HepG2 (cell line): ENCODE measurements around the gene PEX11B. TPM values are rescaled to one million over a fixed set of nuclear protein-coding genes. Genes with fewer than 3 reads are reported as not detected.

Experiments used
- SALL2 ChIP-seq: sonication (generic); formaldehyde crosslinking; IDR thresholded peaks from 2 replicates; pipeline ENCODE4 v1.8.1; 2023; ENCODE audit warnings: mild to moderate bottlenecking, missing genetic modification reagents, inconsistent platforms
- SIN3B ChIP-seq: fragments of 150-350 bp; IDR thresholded peaks from 2 replicates; pipeline ENCODE4 v1.6.1; 2014; ENCODE audit warnings: low read length
- SUZ12 ChIP-seq: fragments of 150-350 bp; IDR thresholded peaks from 2 replicates; pipeline ENCODE4 v1.6.1; 2014; ENCODE audit warnings: low read depth, low read length
- YEATS4 ChIP-seq: sonication (generic); formaldehyde crosslinking; IDR thresholded peaks from 2 replicates; pipeline ENCODE4 v1.4.0; 2020; ENCODE audit warnings: missing genetic modification reagents, borderline replicate concordance
- ZFYVE20 ChIP-seq: sonication (generic); formaldehyde crosslinking; IDR thresholded peaks from 2 replicates; pipeline ENCODE4 v1.8.0; 2023; ENCODE audit warnings: low read depth, mild to moderate bottlenecking, moderate library complexity, missing genetic modification reagents, borderline replicate concordance
- ZNF337 ChIP-seq: sonication (generic); formaldehyde crosslinking; IDR thresholded peaks from 2 replicates; pipeline ENCODE4 v1.5.1; 2020; ENCODE audit warnings: missing genetic modification reagents, low read depth, mild to moderate bottlenecking, borderline replicate concordance
- ZNF770 ChIP-seq: sonication (generic); formaldehyde crosslinking; IDR thresholded peaks from 2 replicates; pipeline ENCODE4 v1.5.0; 2020; ENCODE audit warnings: mild to moderate bottlenecking, missing genetic modification reagents
- ZZZ3 ChIP-seq: sonication (generic); formaldehyde crosslinking; IDR thresholded peaks from 2 replicates; pipeline ENCODE4 v1.4.0; 2020; ENCODE audit warnings: missing genetic modification reagents, mild to moderate bottlenecking, borderline replicate concordance
- polyA plus RNA-seq, 8 experiments: library from polyadenylated mRNA; depleted of rRNA in 3 of 8; stranded (reverse) in 7 of 8; unstranded in 1 of 8; fragments of >200 nt; fragmentation: Illumina TruSeq in 4 of 8; extraction: Trizol in 4 of 8; gene quantifications; 2 replicates each; pipeline versions ENCODE4 v1.2.1 to v1.2.3, GENCODE V29; 2011 to 2016; ENCODE audit warnings: low read depth in 4 of 8, missing spikeins in 1 of 8, mixed read lengths in 1 of 8; ENCODE audit not compliant: insufficient read depth in 1 of 8
- total RNA-seq, 5 experiments: library from RNA; depleted of rRNA; stranded (reverse); fragments of >200 nt; fragmentation: Illumina TruSeq; extraction: Trizol; gene quantifications; 2 replicates each; pipeline ENCODE4 v1.2.3, GENCODE V29; 2016; ENCODE audit warnings: low read depth in 1 of 5
- TF ChIP-seq, protein P1 (sequence below): IDR thresholded peaks from 2 replicates; pipeline ENCODE4 v1.6.1; 2016; ENCODE audit warnings: missing compliant biosample characterization, missing genetic modification reagents, borderline replicate concordance
- TF ChIP-seq, protein P2 (sequence below), 2 experiments: fragments of 450-650 bp in 1 of 2; sonication (generic) in 1 of 2; formaldehyde crosslinking in 1 of 2; IDR thresholded peaks; 2 replicates each; pipeline versions ENCODE4 v1.6.1 to v1.8.0; 2016 to 2022; ENCODE audit warnings: antibody characterized with exemption in 1 of 2, mild to moderate bottlenecking in 1 of 2, missing genetic modification reagents in 1 of 2
- TF ChIP-seq, protein P3 (sequence below): sonication (generic); formaldehyde crosslinking; IDR thresholded peaks from 2 replicates; pipeline ENCODE4 v1.4.0; 2020; ENCODE audit warnings: missing genetic modification reagents, borderline replicate concordance

The PEX11B gene
- total and polyA plus RNA-seq, 2 of the 13 experiments (the other 11 are each of a cell fraction or from before 2014, with no cell fraction given): 21.6 to 48.4 TPM

GRCh38 chr1:145927063-145927886 is 8.8 kb upstream of the PEX11B start, which contains the start of gene RBM8A (continued):
- TF ChIP-seq ZNF337 (no peak), ZNF770 (CRISPR knock-in tag) (no peak), SALL2 (CRISPR knock-in tag) (no peak), SUZ12 (no peak), YEATS4 (CRISPR knock-in tag) (peak; percentile 85), ZZZ3 (CRISPR knock-in tag) (no peak; the same call in 1 of the 2 replicates), ZFYVE20 (CRISPR knock-in tag) (no peak), SIN3B (peak; percentile 70)
- TF ChIP-seq, protein P1, sequence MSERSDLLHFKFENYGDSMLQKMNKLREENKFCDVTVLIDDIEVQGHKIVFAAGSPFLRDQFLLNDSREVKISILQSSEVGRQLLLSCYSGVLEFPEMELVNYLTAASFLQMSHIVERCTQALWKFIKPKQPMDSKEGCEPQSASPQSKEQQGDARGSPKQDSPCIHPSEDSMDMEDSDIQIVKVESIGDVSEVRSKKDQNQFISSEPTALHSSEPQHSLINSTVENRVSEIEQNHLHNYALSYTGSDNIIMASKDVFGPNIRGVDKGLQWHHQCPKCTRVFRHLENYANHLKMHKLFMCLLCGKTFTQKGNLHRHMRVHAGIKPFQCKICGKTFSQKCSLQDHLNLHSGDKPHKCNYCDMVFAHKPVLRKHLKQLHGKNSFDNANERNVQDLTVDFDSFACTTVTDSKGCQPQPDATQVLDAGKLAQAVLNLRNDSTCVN (CRISPR knock-in tag): no peak
- TF ChIP-seq, protein P2, sequence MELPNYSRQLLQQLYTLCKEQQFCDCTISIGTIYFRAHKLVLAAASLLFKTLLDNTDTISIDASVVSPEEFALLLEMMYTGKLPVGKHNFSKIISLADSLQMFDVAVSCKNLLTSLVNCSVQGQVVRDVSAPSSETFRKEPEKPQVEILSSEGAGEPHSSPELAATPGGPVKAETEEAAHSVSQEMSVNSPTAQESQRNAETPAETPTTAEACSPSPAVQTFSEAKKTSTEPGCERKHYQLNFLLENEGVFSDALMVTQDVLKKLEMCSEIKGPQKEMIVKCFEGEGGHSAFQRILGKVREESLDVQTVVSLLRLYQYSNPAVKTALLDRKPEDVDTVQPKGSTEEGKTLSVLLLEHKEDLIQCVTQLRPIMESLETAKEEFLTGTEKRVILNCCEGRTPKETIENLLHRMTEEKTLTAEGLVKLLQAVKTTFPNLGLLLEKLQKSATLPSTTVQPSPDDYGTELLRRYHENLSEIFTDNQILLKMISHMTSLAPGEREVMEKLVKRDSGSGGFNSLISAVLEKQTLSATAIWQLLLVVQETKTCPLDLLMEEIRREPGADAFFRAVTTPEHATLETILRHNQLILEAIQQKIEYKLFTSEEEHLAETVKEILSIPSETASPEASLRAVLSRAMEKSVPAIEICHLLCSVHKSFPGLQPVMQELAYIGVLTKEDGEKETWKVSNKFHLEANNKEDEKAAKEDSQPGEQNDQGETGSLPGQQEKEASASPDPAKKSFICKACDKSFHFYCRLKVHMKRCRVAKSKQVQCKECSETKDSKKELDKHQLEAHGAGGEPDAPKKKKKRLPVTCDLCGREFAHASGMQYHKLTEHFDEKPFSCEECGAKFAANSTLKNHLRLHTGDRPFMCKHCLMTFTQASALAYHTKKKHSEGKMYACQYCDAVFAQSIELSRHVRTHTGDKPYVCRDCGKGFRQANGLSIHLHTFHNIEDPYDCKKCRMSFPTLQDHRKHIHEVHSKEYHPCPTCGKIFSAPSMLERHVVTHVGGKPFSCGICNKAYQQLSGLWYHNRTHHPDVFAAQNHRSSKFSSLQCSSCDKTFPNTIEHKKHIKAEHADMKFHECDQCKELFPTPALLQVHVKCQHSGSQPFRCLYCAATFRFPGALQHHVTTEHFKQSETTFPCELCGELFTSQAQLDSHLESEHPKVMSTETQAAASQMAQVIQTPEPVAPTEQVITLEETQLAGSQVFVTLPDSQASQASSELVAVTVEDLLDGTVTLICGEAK (IDR thresholded peaks at IDR 0.05): no peak
- TF ChIP-seq, protein P2 (CRISPR knock-in tag; IDR thresholded peaks at IDR 0.05): no peak; the same call in 1 of the 2 replicates
- TF ChIP-seq, protein P3, sequence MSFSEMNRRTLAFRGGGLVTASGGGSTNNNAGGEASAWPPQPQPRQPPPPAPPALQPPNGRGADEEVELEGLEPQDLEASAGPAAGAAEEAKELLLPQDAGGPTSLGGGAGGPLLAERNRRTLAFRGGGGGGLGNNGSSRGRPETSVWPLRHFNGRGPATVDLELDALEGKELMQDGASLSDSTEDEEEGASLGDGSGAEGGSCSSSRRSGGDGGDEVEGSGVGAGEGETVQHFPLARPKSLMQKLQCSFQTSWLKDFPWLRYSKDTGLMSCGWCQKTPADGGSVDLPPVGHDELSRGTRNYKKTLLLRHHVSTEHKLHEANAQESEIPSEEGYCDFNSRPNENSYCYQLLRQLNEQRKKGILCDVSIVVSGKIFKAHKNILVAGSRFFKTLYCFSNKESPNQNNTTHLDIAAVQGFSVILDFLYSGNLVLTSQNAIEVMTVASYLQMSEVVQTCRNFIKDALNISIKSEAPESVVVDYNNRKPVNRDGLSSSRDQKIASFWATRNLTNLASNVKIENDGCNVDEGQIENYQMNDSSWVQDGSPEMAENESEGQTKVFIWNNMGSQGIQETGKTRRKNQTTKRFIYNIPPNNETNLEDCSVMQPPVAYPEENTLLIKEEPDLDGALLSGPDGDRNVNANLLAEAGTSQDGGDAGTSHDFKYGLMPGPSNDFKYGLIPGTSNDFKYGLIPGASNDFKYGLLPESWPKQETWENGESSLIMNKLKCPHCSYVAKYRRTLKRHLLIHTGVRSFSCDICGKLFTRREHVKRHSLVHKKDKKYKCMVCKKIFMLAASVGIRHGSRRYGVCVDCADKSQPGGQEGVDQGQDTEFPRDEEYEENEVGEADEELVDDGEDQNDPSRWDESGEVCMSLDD (CRISPR knock-in tag): no peak
